Inferior parietal cortex (tissue), 1 donor: Measurements from ENCODE around the gene RHOJ.
"Not testable (repeated sequence)": the region's sequence is repeated elsewhere in the genome, so short reads cannot be mapped to it uniquely, and the experiment has no call there.

Source experiments
- DNase-seq: peaks from one replicate; pipeline ENCODE4 v3.0.0-alpha.2; 2016; ENCODE audit errors: extremely low spot score

The RHOJ gene

GRCh38 chr14:63297372-63298063 lies 93.3 kb downstream of the RHOJ start:
- DNase-seq = no peak

- DNase-seq = no peak
Observed at GRCh38 chr14:63299351-63300110, 95.3 kb downstream of the RHOJ start.

DNA sequence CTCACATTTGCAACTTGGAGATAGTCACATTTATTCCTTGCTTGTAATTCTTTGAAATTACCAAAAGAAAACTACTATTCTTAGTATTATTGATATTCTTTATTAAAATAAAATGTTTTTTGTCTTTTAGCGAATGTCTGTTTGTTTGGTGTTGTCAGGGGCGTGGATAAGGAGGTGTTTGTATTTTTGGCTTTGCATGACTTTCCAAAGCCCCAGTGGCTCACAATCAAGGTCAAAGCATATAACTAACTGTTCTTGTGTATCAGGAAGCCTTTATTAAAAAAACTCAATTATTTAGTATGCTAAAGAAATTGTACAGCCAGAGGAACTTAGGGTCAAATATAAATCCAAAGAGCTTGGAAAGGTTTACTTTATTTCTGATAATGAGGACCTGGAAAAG lies 96.6 kb downstream of the RHOJ start:
- no peak for DNase-seq

GRCh38 chr14:63301891-63302534 lies 97.8 kb downstream of the RHOJ start:
- DNase-seq = no peak

GRCh38 chr14:63304429-63304828 lies 100.2 kb downstream of the RHOJ start:
- not testable (repeated sequence) for DNase-seq

DNA sequence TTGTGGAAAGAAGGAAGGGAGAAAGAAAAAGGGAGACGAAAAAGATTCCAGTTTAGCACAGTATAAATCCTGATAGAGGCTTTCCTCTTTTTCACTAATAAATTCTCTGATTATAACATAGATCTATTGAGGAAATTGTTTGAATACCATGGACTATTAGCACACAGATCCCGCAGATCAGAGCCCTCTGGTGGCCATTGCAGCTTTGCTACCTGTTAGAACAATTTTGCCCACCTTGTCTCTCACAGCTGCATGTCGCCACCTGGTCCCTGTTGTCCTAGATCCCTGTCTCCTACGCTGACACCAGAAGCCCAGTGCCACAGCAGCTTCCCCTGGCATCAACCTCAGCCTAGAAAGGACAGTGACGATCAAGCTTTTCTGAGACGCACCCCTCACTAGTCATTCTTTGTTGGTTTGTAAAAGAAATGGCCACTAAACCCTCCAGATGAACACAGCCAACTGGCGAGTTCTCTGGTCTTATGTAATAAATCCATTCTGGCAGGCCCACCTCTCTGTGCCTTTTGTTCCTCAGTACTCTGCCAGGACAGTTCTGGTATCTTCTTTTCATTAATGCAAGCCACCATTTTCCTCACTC lies 104.6 kb downstream of the RHOJ start:
- no peak for DNase-seq

- DNase-seq = no peak
Observed at GRCh38 chr14:63318835-63319234, 114.6 kb downstream of the RHOJ start, which contains the start of gene GPHB5. GPHB5 (minus strand) TSS chr14:63318935; CDS start chr14:63317849, 1,086 bp downstream.

GRCh38 chr14:63322472-63322871 lies 118.2 kb downstream of the RHOJ start:
- DNase-seq = no peak

GRCh38 chr14:63322897-63323573 lies 118.8 kb downstream of the RHOJ start:
- no peak for DNase-seq

DNA sequence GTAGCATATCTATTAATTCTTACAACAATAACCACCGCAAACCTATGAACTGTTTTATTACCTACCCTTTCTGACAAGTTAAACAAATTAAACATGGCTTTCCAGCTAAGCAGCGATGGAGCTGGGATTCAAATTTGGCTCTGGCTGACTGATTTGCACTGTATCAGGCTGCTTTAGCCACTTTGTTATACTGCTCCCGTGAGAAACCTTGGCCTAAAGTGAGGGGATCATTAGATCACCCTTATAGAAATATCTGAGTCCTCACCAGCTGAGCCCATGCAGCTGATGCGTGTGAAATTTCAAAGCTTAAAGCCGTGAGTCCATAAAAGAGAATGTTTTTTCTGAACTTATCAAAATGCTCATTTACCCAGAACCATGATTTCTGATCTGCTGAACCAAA lies 122.6 kb downstream of the RHOJ start:
- DNase-seq = no peak

GRCh38 chr14:63328787-63329737 lies 124.8 kb downstream of the RHOJ start:
- no peak for DNase-seq

GRCh38 chr14:63342371-63342770 lies 138.1 kb downstream of the RHOJ start:
- DNase-seq = no peak
